ENCODE data around the gene FEN1.

GRCh38 chr11:61830237-61831105 lies 37.8 kb downstream of the FEN1 start:
- no peak for TF ChIP-seq MAX (IDR thresholded peaks at IDR 0.05; ENCODE audit: low read depth, low read length)
- TF ChIP-seq CTCF (IDR thresholded peaks at IDR 0.05; ENCODE audit: low read depth, low read length) = no peak

Data from NB4 (cell line).